D721Med (cell line): ENCODE measurements around the gene MSI2.
"Not testable (repeated sequence)": the region's sequence is repeated elsewhere in the genome, so short reads cannot be mapped to it uniquely, and the experiment has no call there.

ENCODE experiments used
- DNase-seq: peaks from one replicate; pipeline ENCODE4 v3.0.0; 2011; ENCODE audit warnings: low spot score; ENCODE audit not compliant: insufficient read length
- FAIRE-seq: peaks from 2 replicates; lab custom pipeline; 2011; peaks lifted over from hg19 to GRCh38; lab: Jason Lieb, UNC
- CTCF ChIP-seq: IDR thresholded peaks from 2 replicates; pipeline ENCODE4 v1.5.1; 2012; ENCODE audit warnings: mild to moderate bottlenecking, control low read depth; ENCODE audit not compliant: insufficient read depth; ENCODE audit errors: missing control alignments

Gene MSI2

GRCh38 chr17:57215317-57215716, 41.0 kb upstream of the MSI2 start:
- no peak for FAIRE-seq
- TF ChIP-seq CTCF: no peak
- no peak for DNase-seq

GRCh38 chr17:57221366-57222350, 34.7 kb upstream of the MSI2 start:
- TF ChIP-seq CTCF: no peak
- FAIRE-seq (no peak), DNase-seq (no peak)

- FAIRE-seq: not testable (repeated sequence)
Measured at GRCh38 chr17:57222422-57222821, 33.9 kb upstream of the MSI2 start.

GRCh38 chr17:57225127-57225526, 31.2 kb upstream of the MSI2 start:
- no peak for TF ChIP-seq CTCF
- no peak for DNase-seq
- FAIRE-seq: no peak

More at GRCh38 chr17:57222422-57222821, 33.9 kb upstream of the MSI2 start:
- DNase-seq: not testable (repeated sequence)

- no peak for FAIRE-seq
- no peak for DNase-seq
- TF ChIP-seq CTCF: no peak
Measured at GRCh38 chr17:57226793-57227192, 29.5 kb upstream of the MSI2 start.

GRCh38 chr17:57228911-57229310, 27.4 kb upstream of the MSI2 start:
- no peak for FAIRE-seq
- no peak for TF ChIP-seq CTCF
- DNase-seq: no peak

GRCh38 chr17:57234061-57234738, 22.1 kb upstream of the MSI2 start:
- FAIRE-seq (no peak), DNase-seq (no peak)
- TF ChIP-seq CTCF: no peak
